Cardiac fibroblast (primary cell): ENCODE results near the gene ELAPOR1.
A peak's percentile ranks its signal among the peaks of the same experiment; 100 is the strongest.

Experiments
- DNase-seq, 2 donors: peaks; one replicate each; pipeline versions ENCODE4 v3.0.0 to v3.0.0-alpha.2; 2010; ENCODE audit warnings: low read depth in 2 of 2
- H3K4me3 ChIP-seq, 2 donors: replicated peaks in 1 of 2; 1 replicate in 1 of 2; 2 replicates in 1 of 2; pipeline ENCODE4 v1.5.1; 2011; ENCODE audit warnings: low read depth in 2 of 2, low read length in 2 of 2, mild to moderate bottlenecking in 2 of 2, moderate library complexity in 1 of 2
- TF ChIP-seq, protein P1 (sequence below): IDR thresholded peaks from one replicate; pipeline ENCODE4 v1.5.1; 2011; ENCODE audit warnings: low read depth, mild to moderate bottlenecking, low read length, inconsistent platforms

ELAPOR1 gene

DNA sequence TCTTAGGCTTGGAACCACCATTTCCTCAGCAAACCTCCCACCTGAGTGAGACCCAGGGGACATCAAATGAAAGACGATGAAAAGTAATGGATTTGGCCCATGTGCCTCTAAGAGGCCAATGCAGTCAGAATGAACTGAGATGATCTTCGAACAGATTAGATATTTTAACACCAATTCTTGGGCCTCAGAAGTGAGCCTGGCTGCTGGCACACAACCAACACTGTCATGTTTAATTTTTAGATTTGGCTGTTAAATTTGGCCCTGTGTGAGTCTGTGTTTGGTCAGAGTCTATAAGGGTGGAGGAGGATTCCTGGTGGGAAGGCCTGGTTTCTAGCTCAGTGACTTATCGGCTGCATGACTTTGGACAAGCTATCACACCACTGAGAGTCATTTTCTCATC is 45.4 kb downstream of the ELAPOR1 start:
- TF ChIP-seq, protein P1, sequence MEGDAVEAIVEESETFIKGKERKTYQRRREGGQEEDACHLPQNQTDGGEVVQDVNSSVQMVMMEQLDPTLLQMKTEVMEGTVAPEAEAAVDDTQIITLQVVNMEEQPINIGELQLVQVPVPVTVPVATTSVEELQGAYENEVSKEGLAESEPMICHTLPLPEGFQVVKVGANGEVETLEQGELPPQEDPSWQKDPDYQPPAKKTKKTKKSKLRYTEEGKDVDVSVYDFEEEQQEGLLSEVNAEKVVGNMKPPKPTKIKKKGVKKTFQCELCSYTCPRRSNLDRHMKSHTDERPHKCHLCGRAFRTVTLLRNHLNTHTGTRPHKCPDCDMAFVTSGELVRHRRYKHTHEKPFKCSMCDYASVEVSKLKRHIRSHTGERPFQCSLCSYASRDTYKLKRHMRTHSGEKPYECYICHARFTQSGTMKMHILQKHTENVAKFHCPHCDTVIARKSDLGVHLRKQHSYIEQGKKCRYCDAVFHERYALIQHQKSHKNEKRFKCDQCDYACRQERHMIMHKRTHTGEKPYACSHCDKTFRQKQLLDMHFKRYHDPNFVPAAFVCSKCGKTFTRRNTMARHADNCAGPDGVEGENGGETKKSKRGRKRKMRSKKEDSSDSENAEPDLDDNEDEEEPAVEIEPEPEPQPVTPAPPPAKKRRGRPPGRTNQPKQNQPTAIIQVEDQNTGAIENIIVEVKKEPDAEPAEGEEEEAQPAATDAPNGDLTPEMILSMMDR = no peak
- no peak overlapping the region for H3K4me3 ChIP-seq
- DNase-seq = no peak

DNA sequence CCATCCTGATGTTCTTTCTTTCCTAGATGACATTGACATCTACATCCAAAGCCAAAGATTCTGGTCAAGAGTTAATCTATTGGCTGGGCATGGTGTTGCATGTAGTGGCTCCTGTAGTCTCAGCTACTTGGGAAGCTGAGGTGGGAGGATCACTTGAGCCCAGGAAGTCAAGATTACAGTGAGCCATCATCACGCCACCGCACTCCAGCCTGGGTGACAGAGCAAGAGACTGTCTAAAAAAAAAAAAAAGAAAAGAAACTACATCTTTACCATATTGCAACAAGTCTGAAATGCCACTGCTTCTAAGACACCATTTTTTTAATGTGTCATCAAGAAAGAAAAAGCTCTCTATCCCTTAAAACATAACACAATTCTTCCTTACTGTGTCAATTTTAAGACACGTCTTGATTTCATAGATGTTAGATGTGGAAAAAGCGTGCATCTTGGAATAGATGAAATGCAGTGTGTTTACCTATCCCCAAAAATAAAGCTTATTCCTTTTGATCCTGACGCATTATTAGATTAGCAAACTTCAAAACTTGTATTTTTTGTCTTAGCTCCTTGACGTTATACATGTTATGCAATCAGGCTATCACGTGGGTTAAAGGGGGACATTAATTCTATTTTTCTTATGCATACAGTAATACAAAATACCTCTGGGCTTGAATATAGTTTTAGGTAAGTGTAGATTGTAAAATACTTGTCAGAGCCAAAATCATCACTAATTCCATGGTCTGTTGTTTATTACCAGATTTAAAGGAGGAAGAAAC is 46.3 kb downstream of the ELAPOR1 start:
- TF ChIP-seq, protein P1 = no peak
- H3K4me3 ChIP-seq = no peak overlapping the region
- no peak for DNase-seq

DNA sequence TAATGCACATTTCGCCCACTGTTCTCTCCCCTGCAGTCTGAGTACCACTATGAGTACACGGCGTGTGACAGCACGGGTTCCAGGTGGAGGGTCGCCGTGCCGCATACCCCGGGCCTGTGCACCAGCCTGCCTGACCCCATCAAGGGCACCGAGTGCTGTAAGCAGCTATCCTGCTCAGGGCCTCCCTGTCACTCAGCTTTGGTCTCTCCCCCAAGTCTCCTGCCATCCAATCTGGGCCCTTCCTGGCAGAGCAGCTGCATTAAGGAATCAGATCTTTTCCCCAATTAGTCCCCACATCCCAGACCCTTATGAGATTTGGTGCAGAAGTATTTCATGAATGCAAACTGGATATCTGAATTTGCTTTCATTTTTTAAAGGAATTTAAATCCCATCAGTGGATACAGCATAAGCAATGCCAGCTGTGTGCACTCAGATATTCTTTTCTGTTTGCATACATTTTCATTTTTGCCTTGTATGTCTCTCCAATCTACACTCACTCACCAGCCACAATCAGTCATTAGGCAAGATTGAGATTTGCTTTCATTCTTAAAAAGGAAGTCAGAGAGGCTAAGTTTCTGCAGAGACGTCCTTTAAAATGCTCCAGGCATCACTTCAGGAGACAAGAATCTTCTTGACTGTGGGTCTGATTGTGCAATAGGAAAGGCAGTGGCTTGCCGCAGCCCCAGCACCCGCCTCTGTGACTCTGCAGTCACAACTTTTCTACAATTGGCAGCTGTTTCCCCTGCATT is 48.1 kb downstream of the ELAPOR1 start:
- H3K4me3 ChIP-seq = peak overlapping the region in 1 of 2 donors; percentile 8
- peak; percentile 76 to 86 for DNase-seq
- TF ChIP-seq, protein P1 = no peak

DNA sequence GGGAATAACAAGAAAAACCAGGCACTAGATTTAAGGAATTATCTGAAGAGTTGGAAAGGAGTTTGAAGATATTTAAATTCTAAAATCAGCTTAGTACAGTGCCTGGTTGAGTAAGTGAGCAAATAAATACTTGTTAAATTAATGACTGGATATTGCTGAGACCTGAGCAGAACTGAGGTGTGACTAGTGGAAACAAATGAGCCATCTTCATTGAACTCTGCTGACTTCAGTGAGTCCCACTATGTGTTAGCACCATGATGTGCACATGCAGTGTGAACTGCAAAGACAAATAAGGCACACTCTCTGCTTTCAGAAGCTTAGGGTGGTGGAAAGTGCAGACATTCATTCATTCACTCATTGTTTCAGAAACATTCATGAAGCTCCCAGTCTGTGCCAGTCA is 48.7 kb downstream of the ELAPOR1 start:
- TF ChIP-seq, protein P1 = no peak
- no peak for DNase-seq
- H3K4me3 ChIP-seq = no peak overlapping the region

DNA sequence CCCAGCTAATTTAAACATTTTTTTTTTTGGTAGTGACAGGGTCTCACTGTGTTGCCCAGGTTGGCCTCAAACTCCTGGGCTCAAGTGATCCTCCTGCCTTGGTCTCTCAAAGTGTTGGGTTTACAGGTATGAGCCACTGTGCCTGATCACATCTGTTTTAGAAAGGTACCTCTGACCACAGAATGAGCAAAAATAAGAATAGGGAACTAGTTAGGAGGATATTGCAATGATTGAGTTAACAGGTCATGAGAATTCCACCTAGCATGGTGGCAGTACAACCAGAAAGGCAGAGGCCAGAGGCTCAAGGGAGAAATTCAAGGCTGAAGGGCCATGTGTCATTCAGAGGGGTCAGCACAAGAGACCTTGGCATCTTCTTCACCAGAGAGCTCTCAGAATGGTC is 49.6 kb downstream of the ELAPOR1 start:
- TF ChIP-seq, protein P1 = no peak
- no peak overlapping the region for H3K4me3 ChIP-seq
- DNase-seq = no peak
